Mesenchymal stem cell (in vitro differentiated cells and primary cell): Measurements from ENCODE around the gene HS6ST2.

ENCODE experiments used
- DNase-seq: peaks from one replicate; pipeline ENCODE4 v3.0.0-alpha.2; 2013
- H2AFZ ChIP-seq: one replicate; pipeline ENCODE4 v1.6.1; 2013; ENCODE audit warnings: low read depth, mild to moderate bottlenecking, control low read depth, inconsistent platforms, low read length, moderate library complexity
- H2AK5ac ChIP-seq: 2 replicates; pipeline ENCODE4 v1.6.1; 2013; ENCODE audit warnings: low read length, moderate library complexity, mild to moderate bottlenecking, inconsistent platforms; ENCODE audit not compliant: severe bottlenecking
- H2BK120ac ChIP-seq: one replicate; pipeline ENCODE4 v1.6.1; 2013; ENCODE audit warnings: low read depth, mild to moderate bottlenecking, inconsistent platforms, low read length, moderate library complexity
- H2BK12ac ChIP-seq, 2 experiments: one replicate each; pipeline ENCODE4 v1.6.1; 2013; ENCODE audit warnings: inconsistent platforms in 2 of 2, low read length in 2 of 2, mild to moderate bottlenecking in 2 of 2, moderate library complexity in 2 of 2, control low read depth in 1 of 2
- H2BK15ac ChIP-seq: one replicate; pipeline ENCODE4 v1.6.1; 2013; ENCODE audit warnings: mild to moderate bottlenecking, low read depth, inconsistent platforms; ENCODE audit not compliant: poor library complexity, severe bottlenecking
- H2BK5ac ChIP-seq: 2 replicates; pipeline ENCODE4 v1.6.1; 2013; ENCODE audit warnings: low read depth, mild to moderate bottlenecking, low read length, control low read depth, inconsistent platforms; ENCODE audit not compliant: poor library complexity, severe bottlenecking
- H3K14ac ChIP-seq, 2 experiments: one replicate each; pipeline ENCODE4 v1.6.1; 2013; ENCODE audit warnings: inconsistent platforms in 2 of 2, low read length in 2 of 2, control low read depth in 1 of 2, mild to moderate bottlenecking in 1 of 2, moderate library complexity in 1 of 2
- H3K18ac ChIP-seq, 2 experiments: one replicate each; pipeline ENCODE4 v1.6.1; 2013; ENCODE audit warnings: inconsistent platforms in 2 of 2, low read length in 2 of 2, control low read depth in 1 of 2, low read depth in 1 of 2, mild to moderate bottlenecking in 1 of 2
- H3K23ac ChIP-seq, 2 experiments: one replicate each; pipeline ENCODE4 v1.6.1; 2013; ENCODE audit warnings: inconsistent platforms in 2 of 2, low read length in 2 of 2, mild to moderate bottlenecking in 2 of 2, moderate library complexity in 2 of 2, control low read depth in 1 of 2
- H3K27ac ChIP-seq: 2 replicates; pipeline ENCODE4 v1.5.1; 2013; ENCODE audit warnings: mild to moderate bottlenecking, moderate library complexity, low read length, control low read depth, inconsistent platforms; ENCODE audit not compliant: poor library complexity, severe bottlenecking
- H3K27me3 ChIP-seq, 2 experiments: 2 replicates each; pipeline versions ENCODE4 v1.6.1 to v1.7.0; 2013; ENCODE audit warnings: low read length in 2 of 2, mild to moderate bottlenecking in 2 of 2, moderate library complexity in 2 of 2, control low read depth in 1 of 2, inconsistent platforms in 1 of 2; ENCODE audit not compliant: control insufficient read depth in 1 of 2, insufficient read depth in 1 of 2
- H3K36me3 ChIP-seq, 2 experiments: 2 replicates each; pipeline versions ENCODE4 v1.6.1 to v1.7.0; 2013; ENCODE audit warnings: low read length in 2 of 2, control low read depth in 1 of 2, inconsistent platforms in 1 of 2, low read depth in 1 of 2, mild to moderate bottlenecking in 1 of 2; ENCODE audit not compliant: insufficient read depth in 2 of 2, control insufficient read depth in 1 of 2
- H3K4ac ChIP-seq, 2 experiments: one replicate each; pipeline ENCODE4 v1.6.1; 2013; ENCODE audit warnings: inconsistent platforms in 2 of 2, low read length in 2 of 2, mild to moderate bottlenecking in 2 of 2, moderate library complexity in 2 of 2, control low read depth in 1 of 2, low read depth in 1 of 2
- H3K4me1 ChIP-seq: 2 replicates; pipeline ENCODE4 v1.6.1; 2013; ENCODE audit warnings: low read depth, low read length, control low read depth; ENCODE audit not compliant: control insufficient read depth, insufficient read depth
- H3K4me2 ChIP-seq: 2 replicates; pipeline ENCODE4 v1.6.1; 2013; ENCODE audit warnings: low read length, mild to moderate bottlenecking, inconsistent platforms; ENCODE audit not compliant: poor library complexity, severe bottlenecking
- H3K4me3 ChIP-seq, 2 experiments: 2 replicates each; pipeline versions ENCODE4 v1.5.1 to v1.7.0; 2013; ENCODE audit warnings: low read length in 2 of 2, mild to moderate bottlenecking in 2 of 2, control low read depth in 1 of 2, low read depth in 1 of 2; ENCODE audit not compliant: insufficient read depth in 1 of 2
- H3K79me1 ChIP-seq: replicated peaks from 2 replicates; pipeline ENCODE4 v1.6.1; 2013; ENCODE audit warnings: mild to moderate bottlenecking, control low read depth, low read length, inconsistent platforms; ENCODE audit not compliant: poor library complexity, severe bottlenecking
- H3K9ac ChIP-seq: 2 replicates; pipeline ENCODE4 v1.7.0; 2013; ENCODE audit warnings: mild to moderate bottlenecking, low read length, moderate library complexity
- H3K9me3 ChIP-seq: 2 replicates; pipeline ENCODE4 v1.7.0; 2013; ENCODE audit warnings: mild to moderate bottlenecking, low read length; ENCODE audit not compliant: control insufficient read depth
- H4K8ac ChIP-seq: one replicate; pipeline ENCODE4 v1.6.1; 2013; ENCODE audit warnings: inconsistent platforms, mild to moderate bottlenecking, low read length, moderate library complexity
- H4K91ac ChIP-seq: one replicate; pipeline ENCODE4 v1.6.1; 2013; ENCODE audit warnings: mild to moderate bottlenecking, low read length, inconsistent platforms
- WGBS: methylation state at CpG from one replicate; pipeline ENCODE4 v1.1.7; 2013; ENCODE audit warnings: mixed read lengths; 5-methylcytosine and 5-hydroxymethylcytosine counted together

The HS6ST2 gene

GRCh38 chrX:132638313-132638712 lies 320.1 kb downstream of the HS6ST2 start:
- Histone ChIP-seq H3K18ac (no peak overlapping the region), H3K9me3 (no peaks in the 10 kb centered on the region), H3K27me3 (peaks cover 0 to 48% of the 10 kb centered on the region in 2 experiments), H3K36me3 (no peaks in the 10 kb centered on the region), H3K27ac (no peak overlapping the region), H3K4me2 (no peak overlapping the region), H2BK120ac (no peak overlapping the region), H3K4ac (no peak overlapping the region), H4K8ac (no peak overlapping the region), H3K9ac (no peak overlapping the region), H2BK5ac (no peak overlapping the region), H2BK15ac (no peak overlapping the region), H3K79me1 (no peaks in the 10 kb centered on the region), H3K4me3 (no peak overlapping the region), H3K23ac (no peak overlapping the region), H3K4me1 (no peaks in the 10 kb centered on the region), H2BK12ac (no peak overlapping the region), H2AK5ac (no peak overlapping the region), H4K91ac (no peak overlapping the region), H3K14ac (no peak overlapping the region), H2AFZ (no peak overlapping the region)
- 63% methylated on average over 1 of the region's 1 CpG for WGBS
- no peak for DNase-seq

DNA sequence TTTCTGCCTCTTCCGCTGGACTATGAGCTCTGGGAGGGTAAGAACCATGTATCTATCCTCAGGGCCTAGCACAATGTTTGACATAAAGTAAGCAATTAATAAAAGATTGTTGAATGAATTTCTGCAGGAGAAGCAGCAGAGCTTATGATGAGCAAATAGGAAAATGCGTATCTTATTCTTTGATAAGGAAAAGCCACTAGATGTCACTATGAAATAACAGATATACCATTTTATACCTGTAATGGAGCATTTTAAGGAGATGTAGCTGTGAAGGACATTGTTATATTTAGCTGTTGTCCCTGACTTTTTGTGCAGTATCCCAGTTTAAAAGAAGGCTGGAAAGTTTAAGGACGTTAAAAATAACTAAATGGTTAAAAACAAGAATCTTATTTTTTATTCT lies 322.3 kb downstream of the HS6ST2 start:
- Histone ChIP-seq H3K79me1 (no peaks in the 10 kb centered on the region), H3K27ac (no peak overlapping the region), H2BK120ac (no peak overlapping the region), H3K9me3 (no peaks in the 10 kb centered on the region), H2BK12ac (no peak overlapping the region), H2BK15ac (no peak overlapping the region), H3K4me1 (no peaks in the 10 kb centered on the region), H3K14ac (no peak overlapping the region), H3K18ac (no peak overlapping the region), H4K8ac (no peak overlapping the region), H3K4me3 (no peak overlapping the region), H3K4me2 (no peak overlapping the region), H3K27me3 (peaks cover 0 to 51% of the 10 kb centered on the region in 2 experiments), H3K4ac (no peak overlapping the region), H2BK5ac (no peak overlapping the region), H2AK5ac (no peak overlapping the region), H4K91ac (no peak overlapping the region), H3K36me3 (no peaks in the 10 kb centered on the region), H2AFZ (no peak overlapping the region), H3K23ac (no peak overlapping the region), H3K9ac (no peak overlapping the region)
- no peak for DNase-seq
- WGBS = 100% methylated on average over 1 of the region's 3 CpGs

GRCh38 chrX:132634521-132634920 lies 323.9 kb downstream of the HS6ST2 start:
- Histone ChIP-seq H3K4me2 (no peak overlapping the region), H3K79me1 (no peaks in the 10 kb centered on the region), H2BK15ac (no peak overlapping the region), H2AK5ac (no peak overlapping the region), H4K91ac (no peak overlapping the region), H4K8ac (no peak overlapping the region), H3K27me3 (peaks cover 0 to 61% of the 10 kb centered on the region in 2 experiments), H3K4ac (no peak overlapping the region), H3K9me3 (no peaks in the 10 kb centered on the region), H3K23ac (no peak overlapping the region), H2BK5ac (no peak overlapping the region), H2AFZ (no peak overlapping the region), H3K9ac (no peak overlapping the region), H2BK120ac (no peak overlapping the region), H3K4me3 (no peak overlapping the region), H3K36me3 (no peaks in the 10 kb centered on the region), H3K4me1 (no peaks in the 10 kb centered on the region), H3K27ac (no peak overlapping the region), H3K14ac (no peak overlapping the region), H3K18ac (no peak overlapping the region), H2BK12ac (no peak overlapping the region)
- DNase-seq = no peak
- no CpG with 5 or more reads among the region's 1 CpG for WGBS

- no peak overlapping the region for H4K8ac ChIP-seq
- no peak overlapping the region for H2BK12ac ChIP-seq
- H3K4me3 ChIP-seq = no peak overlapping the region
- no peak overlapping the region for H2AK5ac ChIP-seq
- H3K4me1 ChIP-seq = no peaks in the 10 kb centered on the region
- no peaks in the 10 kb centered on the region for H3K9me3 ChIP-seq
- H3K14ac ChIP-seq = no peak overlapping the region
- no peak overlapping the region for H4K91ac ChIP-seq
- no peak overlapping the region for H3K4ac ChIP-seq
- H3K23ac ChIP-seq = no peak overlapping the region
- peaks cover 0 to 63% of the 10 kb centered on the region in 2 experiments for H3K27me3 ChIP-seq
- H2BK5ac ChIP-seq = no peak overlapping the region
- no peak overlapping the region for H2BK15ac ChIP-seq
- H3K36me3 ChIP-seq = no peaks in the 10 kb centered on the region
- peak; percentile 51 for DNase-seq
- H3K4me2 ChIP-seq = no peak overlapping the region
- H3K79me1 ChIP-seq = no peaks in the 10 kb centered on the region
- H3K18ac ChIP-seq = no peak overlapping the region
- no peak overlapping the region for H2BK120ac ChIP-seq
- no peak overlapping the region for H2AFZ ChIP-seq
- 100% methylated on average over 1 of the region's 3 CpGs for WGBS
- H3K9ac ChIP-seq = no peak overlapping the region
- H3K27ac ChIP-seq = no peak overlapping the region
Observed at GRCh38 chrX:132631579-132632232, 326.7 kb downstream of the HS6ST2 start.
